K562 (cell line): Measurements from ENCODE around the gene SMIM3. TPM values are rescaled to one million over a fixed set of nuclear protein-coding genes. Genes with fewer than 3 reads are reported as not detected.

Experiments
- ARID3A ChIP-seq: IDR thresholded peaks from 2 replicates; pipeline ENCODE4 v1.6.1; 2012; ENCODE audit warnings: low read depth, low read length, improper control_type of control experiment, borderline replicate concordance
- CBX3 ChIP-seq, 2 experiments: IDR thresholded peaks; 1 replicate in 1 of 2; 2 replicates in 1 of 2; pipeline ENCODE4 v1.6.1; 2012; ENCODE audit warnings: inconsistent platforms in 2 of 2, low read length in 2 of 2, borderline replicate concordance in 1 of 2, control low read depth in 1 of 2
- CHD4 ChIP-seq: fragments of 200-600 bp; sonication (generic); IDR thresholded peaks from 3 replicates; pipeline ENCODE4 v1.6.1; 2012; ENCODE audit warnings: low read depth, mild to moderate bottlenecking, mixed read lengths, low read length, inconsistent platforms; ENCODE audit not compliant: insufficient read depth, insufficient replicate concordance, poor library complexity, severe bottlenecking
- JUN ChIP-seq, 2 experiments: sonication (generic) in 1 of 2; formaldehyde crosslinking in 1 of 2; IDR thresholded peaks; 2 replicates each; pipeline versions ENCODE4 v1.6.1 to v1.8.0; 2012 to 2022; ENCODE audit warnings: borderline replicate concordance in 2 of 2, mild to moderate bottlenecking in 2 of 2, improper control_type of control experiment in 1 of 2, low read depth in 1 of 2, low read length in 1 of 2, missing genetic modification reagents in 1 of 2
- MYC ChIP-seq, 2 experiments: fragments of 250-450 bp in 1 of 2; sonication (Bioruptor Pico) in 1 of 2; IDR thresholded peaks; 2 replicates each; pipeline versions ENCODE4 v1.5.1 to v1.6.1; 2012 to 2021; ENCODE audit warnings: low read depth in 2 of 2, borderline replicate concordance in 1 of 2, improper control_type of control experiment in 1 of 2, low read length in 1 of 2, mild to moderate bottlenecking in 1 of 2, moderate library complexity in 1 of 2
- PBX2 ChIP-seq, 2 experiments: IDR thresholded peaks in 1 of 2; conservative IDR thresholded peaks in 1 of 2; 2 replicates each; pipeline ENCODE4 v1.6.1; 2016; ENCODE audit warnings: low read depth in 2 of 2, mild to moderate bottlenecking in 1 of 2, missing compliant biosample characterization in 1 of 2, missing genetic modification characterization in 1 of 2, moderate library complexity in 1 of 2
- SOX6 ChIP-seq: fragments of 450-650 bp; IDR thresholded peaks from 2 replicates; pipeline ENCODE4 v1.6.1; 2014; ENCODE audit warnings: mild to moderate bottlenecking
- TCF7L2 ChIP-seq: fragments of 150-350 bp; IDR thresholded peaks from 2 replicates; pipeline ENCODE4 v1.6.1; 2016; ENCODE audit warnings: low read depth, mild to moderate bottlenecking, low read length, moderate library complexity
- ZBTB11 ChIP-seq, 3 experiments: fragments of 200-800 bp in 1 of 3; fragments of 250-450 bp in 1 of 3; fragments of 450-650 bp in 1 of 3; sonication (Bioruptor Pico) in 1 of 3; sonication (Bioruptor generic) in 1 of 3; formaldehyde crosslinking in 1 of 3; IDR thresholded peaks; 2 replicates each; pipeline versions ENCODE4 v1.6.1 to v1.8.0; 2016 to 2022; ENCODE audit warnings: mild to moderate bottlenecking in 2 of 3, missing genetic modification characterization in 2 of 3, missing compliant biosample characterization in 1 of 3, moderate library complexity in 1 of 3
- ZNF512 ChIP-seq: IDR thresholded peaks from 2 replicates; pipeline ENCODE4 v1.6.1; 2016; ENCODE audit warnings: missing genetic modification characterization, missing compliant biosample characterization
- polyA plus RNA-seq, 8 experiments: library from polyadenylated mRNA; depleted of rRNA in 4 of 8; stranded (reverse) in 5 of 8; unstranded in 3 of 8; fragments of >200 nt; fragmentation: Nextera tagmentation in 2 of 8; fragmentation: Illumina TruSeq in 1 of 8; extraction: Ambion mirVana in 2 of 8; extraction: Trizol in 1 of 8; gene quantifications; 2 replicates each; pipeline versions ENCODE4 v1.2.1 to v1.2.3, GENCODE V29; 2011 to 2014; ENCODE audit warnings: inconsistent platforms in 1 of 8, missing spikeins in 1 of 8
- total RNA-seq, 7 experiments: library from RNA; depleted of rRNA in 6 of 7; stranded (reverse); fragments of >200 nt in 6 of 7; fragmentation: Illumina TruSeq in 2 of 7; extraction: Trizol in 2 of 7; gene quantifications; 2 replicates each; pipeline versions ENCODE4 v1.2.1 to v1.2.3, GENCODE V29; 2011 to 2021; ENCODE audit warnings: low replicate concordance in 1 of 7

The SMIM3 gene
- total and polyA plus RNA-seq, 9 of the 15 experiments (the other 6 are each of a cell fraction or from before 2014, with no cell fraction given): 4.1 to 27.7 (median 13.6) TPM

- TF ChIP-seq PBX2 (CRISPR knock-in tag; IDR thresholded peaks at IDR 0.05; ENCODE audit: low read depth) (no peak), PBX2 (tag; conservative IDR thresholded peaks at IDR 0.05; ENCODE audit: low read depth) (no peak), MYC (IDR thresholded peaks at IDR 0.05; ENCODE audit: low read depth, low read length) (no peak), MYC (CRISPR knock-in tag; IDR thresholded peaks at IDR 0.05; ENCODE audit: borderline replicate concordance, low read depth) (no peak), CBX3 (IDR thresholded peaks at IDR 0.05; ENCODE audit: borderline replicate concordance in 1 of 2, low read length in 2 of 2) (peak in 1 of 2 experiments; percentile 45; a peak in 1 of 3 replicates), TCF7L2 (no peak), SOX6 (0 out of 2 replicates have a peak, but pooled peaks have one; percentile 15), CHD4 (peak; percentile 40), ZNF512 (tag) (no peak), ZBTB11 (CRISPR knock-in tag; IDR thresholded peaks at IDR 0.05) (no peak), JUN (IDR thresholded peaks at IDR 0.05; ENCODE audit: borderline replicate concordance, low read depth, low read length) (no peak), JUN (CRISPR knock-in tag; IDR thresholded peaks at IDR 0.05; ENCODE audit: borderline replicate concordance) (no peak), ARID3A (0 out of 2 replicates have a peak, but pooled peaks have one; percentile 57)
These were observed 22.8 kb downstream of the SMIM3 start (continued) for GRCh38 chr5:150801117-150801927.
